GM19099 (cell line): ENCODE measurements around the gene SPTBN1.

Experiments used
- POLR2A ChIP-seq: IDR thresholded peaks from 3 replicates; pipeline ENCODE4 v1.6.1; 2011; ENCODE audit warnings: low read depth; ENCODE audit not compliant: insufficient read length; ENCODE audit errors: extremely low read depth

SPTBN1 gene

DNA sequence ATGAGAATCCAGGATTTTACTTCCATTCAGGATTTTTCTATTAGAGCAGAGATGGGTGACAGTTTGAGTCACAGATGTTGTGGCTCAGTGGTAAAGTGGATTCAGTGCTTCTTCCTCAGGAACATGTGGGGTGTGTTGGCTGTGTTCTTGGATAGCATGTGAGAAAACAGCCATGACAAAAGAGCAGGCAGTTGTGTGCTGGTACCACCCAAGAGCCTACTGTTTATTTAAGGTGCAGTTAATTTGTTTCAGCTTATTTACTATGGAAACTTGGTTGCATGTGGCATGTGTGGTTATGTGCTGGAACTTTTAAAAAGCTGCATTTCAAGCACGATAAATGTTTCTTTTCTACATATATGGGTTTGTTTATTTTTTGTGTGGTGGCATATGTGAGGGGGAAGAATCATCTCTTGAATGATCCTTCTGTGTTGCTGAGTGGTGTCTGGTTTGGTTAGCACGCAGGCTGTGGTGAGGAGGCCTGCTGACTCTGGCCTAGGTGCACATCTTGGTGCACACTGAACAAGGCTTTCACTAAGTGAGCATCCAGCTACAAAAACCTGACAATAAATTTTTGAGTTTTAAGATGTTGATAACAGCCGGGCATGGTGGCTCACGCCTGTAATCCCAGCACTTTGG, 67.3 kb downstream of the SPTBN1 start:
- no peak for TF ChIP-seq POLR2A

DNA sequence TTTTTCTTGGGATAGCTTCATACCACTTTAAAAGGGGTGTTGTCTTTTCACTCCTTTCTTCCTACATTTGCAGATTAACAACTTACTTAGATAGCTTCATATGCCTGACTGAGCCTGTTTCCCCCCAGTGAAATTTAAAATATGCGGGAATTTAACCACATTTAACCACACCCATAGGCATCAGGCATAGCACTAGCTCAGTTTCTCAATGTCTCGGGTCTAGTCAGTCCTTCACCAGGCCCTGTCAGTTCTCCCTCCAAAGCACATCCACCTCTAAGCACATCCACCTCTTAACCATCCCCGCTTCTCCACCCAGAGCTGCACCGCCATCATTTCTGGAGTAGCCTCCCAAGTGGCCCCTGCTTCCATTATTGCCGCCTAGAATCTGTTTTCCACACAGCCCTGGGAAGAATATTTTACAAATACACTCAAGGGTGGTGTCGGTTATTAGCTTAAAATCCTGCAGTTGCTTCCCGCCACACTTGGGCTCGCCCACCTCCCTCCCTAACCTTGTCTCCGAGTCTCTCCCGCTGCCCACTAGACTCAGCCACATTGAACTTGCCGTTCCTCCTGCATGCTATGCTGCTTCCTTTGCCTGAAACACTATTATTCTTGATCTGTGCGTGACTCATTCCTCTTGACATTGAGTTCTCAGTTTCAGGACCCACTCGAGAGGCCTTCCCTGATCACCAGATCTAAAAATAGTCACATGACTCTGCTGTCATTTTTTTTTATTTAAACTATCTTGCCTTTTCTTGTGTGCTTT, 68.3 kb downstream of the SPTBN1 start:
- TF ChIP-seq POLR2A, result no peak

DNA sequence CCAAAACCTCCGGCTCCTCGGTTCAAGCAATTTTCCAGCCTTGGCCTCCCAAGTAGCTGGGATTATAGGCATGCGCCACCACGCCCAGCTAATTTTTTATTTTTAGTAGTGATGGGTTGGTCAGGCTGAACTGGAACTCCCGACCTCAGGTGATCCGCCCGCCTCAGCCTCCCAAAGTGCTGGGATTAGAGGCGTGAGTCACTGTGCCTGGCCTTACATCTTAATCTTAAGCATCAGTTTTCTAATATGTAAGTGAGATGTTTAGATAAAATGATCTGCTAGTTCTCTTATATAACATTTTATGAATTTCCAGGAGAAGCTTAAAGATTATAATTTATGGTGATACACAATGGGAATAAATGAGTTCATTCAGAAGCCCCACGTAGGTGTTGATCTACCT, 69.2 kb downstream of the SPTBN1 start:
- TF ChIP-seq POLR2A, result no peak

DNA sequence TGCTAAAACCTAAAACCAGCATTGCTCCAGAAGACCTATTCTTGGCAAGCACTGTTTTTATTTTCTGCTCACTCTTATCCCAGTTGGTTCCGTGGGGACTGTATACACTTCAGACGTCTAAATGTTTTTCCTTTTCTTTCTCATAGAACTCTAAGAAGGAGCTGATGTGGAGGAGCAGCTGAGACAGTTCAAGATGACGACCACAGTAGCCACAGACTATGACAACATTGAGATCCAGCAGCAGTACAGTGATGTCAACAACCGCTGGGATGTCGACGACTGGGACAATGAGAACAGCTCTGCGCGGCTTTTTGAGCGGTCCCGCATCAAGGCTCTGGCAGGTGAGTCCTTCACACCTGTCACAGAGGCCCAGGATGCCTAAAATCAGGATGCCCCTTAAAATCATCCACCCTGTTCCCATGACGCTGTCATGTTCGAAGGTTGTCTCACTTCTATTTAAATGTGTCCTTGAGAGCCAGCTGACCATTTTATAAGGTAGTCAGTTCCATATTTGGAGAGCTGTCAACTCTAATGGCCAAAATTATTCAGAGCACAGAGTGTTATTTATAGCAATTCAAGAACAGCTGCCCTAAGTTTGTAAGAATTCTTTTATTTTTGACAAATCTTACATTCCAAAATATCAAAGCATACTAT, 70.2 kb downstream of the SPTBN1 start:
- no peak for TF ChIP-seq POLR2A

DNA sequence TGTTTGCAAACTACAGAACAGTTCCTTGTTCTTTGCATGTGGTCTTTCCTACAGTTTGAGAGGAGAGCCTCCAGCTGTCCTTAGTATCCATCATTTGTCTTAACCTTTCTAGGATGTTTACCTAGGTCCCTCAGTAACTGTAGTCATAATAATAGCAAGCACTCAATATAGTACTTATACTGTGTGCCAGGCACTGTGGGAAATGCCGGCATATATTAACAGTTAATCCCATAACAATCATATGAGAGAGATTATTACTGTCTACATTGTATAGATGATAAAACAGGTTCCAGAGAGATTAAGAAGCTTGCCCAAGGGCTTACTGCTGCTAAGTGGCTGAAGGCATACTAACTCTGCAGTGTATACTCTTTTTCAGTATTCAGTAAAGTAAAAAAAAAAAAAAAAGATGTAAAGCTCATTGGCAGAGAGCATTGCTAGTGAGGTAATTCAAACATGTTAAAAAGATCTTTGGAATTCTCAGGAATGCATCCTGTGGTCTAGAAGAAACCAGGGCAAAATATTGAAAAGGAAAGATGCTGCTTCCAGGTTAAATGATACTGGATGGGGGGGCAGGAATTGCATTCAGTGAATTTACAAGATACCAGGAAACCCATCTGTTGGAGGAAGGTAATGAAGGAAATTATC, 72.3 kb downstream of the SPTBN1 start:
- TF ChIP-seq POLR2A, result no peak

DNA sequence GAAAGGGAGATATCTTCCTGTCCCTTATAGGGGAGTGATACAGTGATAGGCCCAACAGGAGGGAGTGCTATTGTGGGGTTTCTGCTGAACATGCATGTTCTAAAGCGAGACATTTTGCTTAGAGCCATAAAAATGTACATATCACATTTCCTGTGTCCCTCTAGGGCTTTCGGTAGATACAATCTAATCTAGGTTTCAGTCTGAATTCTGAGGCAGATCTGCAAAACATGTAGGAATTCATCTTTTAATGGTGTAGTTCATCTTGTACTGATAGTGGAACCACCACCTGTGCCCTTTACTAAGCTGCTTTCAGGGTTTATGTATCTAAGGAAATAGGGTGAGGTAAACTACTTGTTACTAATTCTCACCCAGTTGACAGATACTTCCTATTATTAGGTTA, 73.8 kb downstream of the SPTBN1 start:
- no peak for TF ChIP-seq POLR2A

DNA sequence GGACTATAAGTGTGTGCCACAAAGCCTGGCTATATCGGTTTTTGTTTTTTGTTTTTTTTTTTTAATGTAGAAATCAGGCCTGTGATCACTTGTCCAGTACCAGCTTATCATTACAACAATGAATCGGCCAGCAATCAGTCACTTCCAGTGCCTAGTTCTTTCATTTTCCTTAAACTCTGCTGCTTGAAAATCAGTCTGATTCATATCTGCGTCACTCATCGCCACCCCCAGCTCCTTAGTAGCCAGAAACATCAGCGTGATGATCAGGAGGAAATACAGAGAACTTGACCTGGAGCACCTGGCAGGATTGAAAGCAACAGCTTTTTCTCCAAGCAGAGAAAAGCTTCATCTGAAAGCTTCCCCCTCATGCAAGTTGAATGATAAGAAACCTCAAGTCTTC, 75.4 kb downstream of the SPTBN1 start:
- no peak for TF ChIP-seq POLR2A

DNA sequence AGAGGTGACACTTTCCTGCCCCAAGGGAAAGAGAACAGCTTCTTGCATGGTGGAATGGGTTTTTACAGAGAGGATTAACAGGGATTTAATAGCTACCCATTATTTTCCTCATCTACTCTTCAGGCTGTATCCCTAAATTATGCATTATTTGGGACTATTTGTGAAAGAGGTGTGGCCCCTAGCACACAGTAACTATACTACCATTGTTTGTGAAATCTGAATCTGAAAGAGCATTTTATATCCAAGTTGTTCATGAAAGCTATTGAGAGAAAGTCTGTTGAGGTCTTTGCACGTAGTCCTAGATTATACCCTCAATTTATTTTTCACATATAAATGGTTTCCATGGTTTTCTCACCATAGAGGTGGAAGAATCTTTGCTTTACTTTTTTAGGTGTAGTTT, 78.1 kb downstream of the SPTBN1 start:
- TF ChIP-seq POLR2A, result no peak

DNA sequence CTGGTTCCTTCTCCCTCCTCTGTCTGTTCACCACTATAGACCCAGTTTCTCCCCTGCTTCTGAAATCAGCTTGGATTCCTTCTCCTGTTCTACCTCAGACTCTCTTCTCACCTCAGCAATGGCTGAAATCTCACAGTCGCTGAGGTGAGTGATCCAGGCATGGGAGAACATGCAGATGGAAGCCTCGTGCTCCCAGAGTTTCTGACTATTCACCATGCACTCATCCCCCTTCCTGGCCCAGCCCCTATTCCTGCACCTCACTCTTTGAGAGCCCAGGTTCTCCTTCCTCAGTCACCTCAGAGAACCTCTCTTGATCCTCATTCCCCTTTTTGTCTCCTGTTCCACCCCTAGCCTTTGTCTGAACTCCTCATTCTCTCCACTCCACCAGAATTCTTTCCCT, 78.5 kb downstream of the SPTBN1 start:
- no peak for TF ChIP-seq POLR2A

DNA sequence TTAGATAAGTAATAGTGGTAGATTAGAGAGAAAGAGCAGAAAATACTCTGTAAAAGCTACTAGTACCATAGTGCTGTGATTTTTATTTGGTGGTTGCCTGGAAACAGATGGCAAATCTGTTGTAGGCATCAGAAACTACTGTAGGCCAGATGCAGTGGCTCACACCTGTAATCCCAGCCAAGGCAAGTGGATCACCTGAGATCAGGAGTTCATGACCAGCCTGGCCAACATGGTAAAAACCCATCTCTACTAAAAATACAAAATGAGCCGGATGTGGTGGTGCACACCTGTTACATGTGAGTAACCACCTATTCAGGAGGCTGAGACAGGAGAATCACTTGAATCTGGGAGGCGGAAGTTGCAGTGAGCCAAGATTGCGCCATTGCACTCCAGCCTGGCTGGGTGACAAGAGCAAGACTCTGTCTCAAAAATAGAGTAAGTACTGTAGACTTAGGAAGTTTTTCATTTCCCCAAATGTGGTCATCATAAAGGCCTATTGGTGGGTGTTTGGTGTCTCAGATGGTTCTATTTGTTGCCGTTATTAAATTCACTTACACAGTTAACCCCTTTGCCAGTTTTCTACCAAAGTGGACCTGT, 79.6 kb downstream of the SPTBN1 start:
- no peak for TF ChIP-seq POLR2A

DNA sequence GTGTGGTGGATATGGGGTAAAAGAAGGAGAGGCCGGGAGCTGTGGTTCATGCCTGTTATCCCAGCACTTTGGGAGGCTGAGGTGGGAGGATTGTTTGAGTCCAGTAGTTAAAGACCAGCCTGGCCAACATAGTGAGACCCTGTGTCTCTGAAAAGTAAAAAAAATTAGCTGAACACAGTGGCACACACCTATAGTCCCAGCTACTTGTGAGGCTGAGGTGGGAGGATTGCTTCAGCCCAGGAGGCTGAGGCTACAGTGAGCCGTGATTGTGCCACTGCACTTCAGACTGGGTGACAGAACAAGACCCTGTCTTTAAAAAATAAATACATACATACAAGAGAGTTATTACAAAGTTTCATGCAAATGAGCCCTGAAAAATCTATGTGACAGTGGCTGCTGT, 80.6 kb downstream of the SPTBN1 start:
- TF ChIP-seq POLR2A, result no peak

DNA sequence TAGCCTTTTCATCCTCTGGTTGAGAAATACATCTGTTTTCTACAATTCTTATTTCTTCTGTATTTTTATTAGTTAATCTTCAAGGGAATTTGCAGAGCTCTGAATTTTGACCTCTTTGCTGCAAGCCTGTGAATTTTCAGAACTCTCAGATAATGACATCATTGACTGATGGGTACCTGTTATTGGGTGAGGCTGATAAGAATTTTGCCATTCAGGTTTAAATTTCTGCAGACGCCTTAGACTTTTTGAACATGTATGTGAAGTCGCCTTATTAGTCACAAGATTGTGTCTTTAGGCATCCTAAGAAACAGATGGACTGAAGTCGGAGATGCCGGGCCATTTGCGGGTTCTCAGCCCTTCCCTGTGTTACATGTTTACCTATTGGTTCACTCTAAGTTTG, 82.4 kb downstream of the SPTBN1 start:
- TF ChIP-seq POLR2A, result no peak

DNA sequence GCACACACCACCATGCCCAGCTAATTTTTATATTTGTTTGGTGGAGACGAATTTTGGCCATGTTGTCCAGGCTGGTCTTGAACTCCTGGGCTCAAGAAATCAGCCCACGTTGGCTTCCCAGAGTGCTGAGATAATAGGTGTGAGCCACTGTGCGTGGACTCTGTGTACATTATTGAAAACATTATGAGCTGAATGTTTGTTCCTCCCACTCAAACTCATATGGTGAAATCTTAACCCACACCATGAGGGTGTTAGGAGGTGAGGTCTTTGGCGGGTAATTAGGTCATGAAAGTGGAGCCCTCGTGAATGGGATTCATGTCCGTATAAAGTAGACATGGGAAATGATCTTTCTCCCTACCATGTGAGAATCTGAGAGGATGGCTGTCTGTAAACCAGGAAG, 83.6 kb downstream of the SPTBN1 start:
- no peak for TF ChIP-seq POLR2A

DNA sequence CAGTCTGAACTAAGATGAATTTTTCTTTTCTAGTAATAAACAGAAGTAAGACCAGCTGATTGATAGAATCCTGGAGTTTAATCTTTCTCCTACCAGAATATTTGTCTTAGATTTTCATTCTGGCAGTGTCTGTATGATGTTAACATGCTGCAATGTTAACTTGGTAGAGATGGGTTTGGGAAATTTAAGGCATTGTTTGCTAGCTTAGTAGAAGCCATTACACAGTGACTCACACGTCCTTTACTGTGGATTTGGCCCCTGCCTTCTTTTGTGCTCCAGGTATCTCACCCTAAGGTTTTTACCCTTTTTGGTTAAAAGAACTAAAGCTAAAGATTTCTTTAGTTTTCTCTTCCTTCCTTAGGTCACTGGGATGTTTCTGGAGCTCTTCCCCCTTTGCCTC, 84.1 kb downstream of the SPTBN1 start:
- TF ChIP-seq POLR2A, result no peak

DNA sequence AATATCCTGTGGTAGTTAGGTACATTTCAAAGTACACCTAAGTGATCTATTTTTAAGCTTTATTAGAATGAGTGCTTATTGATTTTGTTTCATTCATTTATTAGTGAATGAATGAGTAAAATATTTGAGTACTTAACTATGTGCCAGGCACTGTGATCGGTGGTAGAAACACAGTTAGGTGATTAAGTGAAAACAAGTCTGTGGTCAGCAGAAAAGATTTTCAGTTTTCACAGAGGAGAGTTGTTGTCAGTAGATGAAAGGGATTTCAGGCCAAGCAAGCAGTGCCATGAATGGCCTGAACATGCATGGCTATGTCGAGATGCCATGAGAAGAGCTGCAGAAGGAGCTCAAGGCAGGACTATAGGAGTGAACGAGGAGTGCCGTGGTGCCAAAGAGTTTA, 85.9 kb downstream of the SPTBN1 start:
- no peak for TF ChIP-seq POLR2A
